ENCODE measurements around the gene IQCM. TPM values are rescaled to one million over a fixed set of nuclear protein-coding genes. Genes with fewer than 3 reads are reported as not detected.

The IQCM gene
- total RNA-seq, 3 donors from 2014 or later: not detected

DNA sequence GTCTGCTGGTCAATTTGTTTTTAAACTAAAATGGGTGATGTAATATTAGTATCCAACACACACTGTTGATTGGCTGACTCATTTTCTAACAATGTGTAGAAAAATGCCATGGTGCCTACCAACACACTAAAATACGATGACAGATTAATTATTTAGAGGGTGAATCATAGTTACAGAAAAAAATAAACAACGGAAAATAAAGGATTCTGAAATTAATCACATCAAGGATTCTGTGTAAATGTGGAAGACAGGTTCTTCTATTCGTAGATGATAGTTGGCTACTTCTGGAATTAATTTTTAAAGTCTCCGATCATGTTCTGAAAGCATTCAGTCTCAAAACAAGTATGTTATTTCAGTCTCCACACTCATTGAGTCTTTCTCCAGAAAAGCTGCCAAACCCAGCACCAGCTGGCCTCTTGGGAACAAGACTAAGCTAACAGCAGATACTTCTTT is 8.2 kb upstream of the IQCM start:
- no peak for DNase-seq (ENCODE audit: low spot score in 2 of 2)
- no peaks in the 10 kb centered on the region for H3K36me3 ChIP-seq
- H3K27me3 ChIP-seq: no peaks in the 10 kb centered on the region
- H3K4me1 ChIP-seq: no peaks in the 10 kb centered on the region
- no peaks in the 10 kb centered on the region for H3K9me3 ChIP-seq
- no peak overlapping the region for H3K27ac ChIP-seq
- no peak overlapping the region for H3K4me3 ChIP-seq
- TF ChIP-seq POLR2A (IDR thresholded peaks at IDR 0.05) (no peak), POLR2AphosphoS5 (IDR thresholded peaks at IDR 0.05) (no peak)
- TF ChIP-seq, protein P1, sequence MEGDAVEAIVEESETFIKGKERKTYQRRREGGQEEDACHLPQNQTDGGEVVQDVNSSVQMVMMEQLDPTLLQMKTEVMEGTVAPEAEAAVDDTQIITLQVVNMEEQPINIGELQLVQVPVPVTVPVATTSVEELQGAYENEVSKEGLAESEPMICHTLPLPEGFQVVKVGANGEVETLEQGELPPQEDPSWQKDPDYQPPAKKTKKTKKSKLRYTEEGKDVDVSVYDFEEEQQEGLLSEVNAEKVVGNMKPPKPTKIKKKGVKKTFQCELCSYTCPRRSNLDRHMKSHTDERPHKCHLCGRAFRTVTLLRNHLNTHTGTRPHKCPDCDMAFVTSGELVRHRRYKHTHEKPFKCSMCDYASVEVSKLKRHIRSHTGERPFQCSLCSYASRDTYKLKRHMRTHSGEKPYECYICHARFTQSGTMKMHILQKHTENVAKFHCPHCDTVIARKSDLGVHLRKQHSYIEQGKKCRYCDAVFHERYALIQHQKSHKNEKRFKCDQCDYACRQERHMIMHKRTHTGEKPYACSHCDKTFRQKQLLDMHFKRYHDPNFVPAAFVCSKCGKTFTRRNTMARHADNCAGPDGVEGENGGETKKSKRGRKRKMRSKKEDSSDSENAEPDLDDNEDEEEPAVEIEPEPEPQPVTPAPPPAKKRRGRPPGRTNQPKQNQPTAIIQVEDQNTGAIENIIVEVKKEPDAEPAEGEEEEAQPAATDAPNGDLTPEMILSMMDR (IDR thresholded peaks at IDR 0.05): no peak
- intact Hi-C loops (cut with DNase I; ENCODE audit: low total_unique reads): no loop called here

DNA sequence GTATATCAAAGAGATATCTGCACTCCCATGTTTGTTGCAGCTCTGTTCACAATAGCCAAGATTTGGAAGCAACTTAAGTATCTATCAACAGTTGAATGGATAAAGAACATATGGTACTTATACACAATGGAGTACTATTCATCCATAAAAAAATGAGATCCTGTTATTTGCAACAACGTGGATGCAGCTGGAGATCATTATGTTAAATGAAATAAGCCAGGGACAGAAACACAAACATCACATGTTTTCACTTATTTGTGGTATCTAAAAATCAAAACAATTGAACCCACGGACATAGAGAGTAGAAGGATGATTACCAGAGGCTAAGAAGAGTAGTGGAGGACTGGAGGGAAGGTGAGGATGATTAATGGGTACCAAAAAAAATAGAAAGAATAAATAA is 14.2 kb downstream of the IQCM start:
- DNase-seq (ENCODE audit: low spot score in 2 of 2): no peak
- no peaks in the 10 kb centered on the region for H3K27me3 ChIP-seq
- H3K27ac ChIP-seq: no peak overlapping the region
- intact Hi-C loops (cut with DNase I; ENCODE audit: low total_unique reads): no loop called here
- no peak for TF ChIP-seq POLR2AphosphoS5 (IDR thresholded peaks at IDR 0.05)
- TF ChIP-seq POLR2A (IDR thresholded peaks at IDR 0.05): no peak
- H3K4me3 ChIP-seq: no peak overlapping the region
- no peaks in the 10 kb centered on the region for H3K4me1 ChIP-seq
- H3K36me3 ChIP-seq: no peaks in the 10 kb centered on the region
- H3K9me3 ChIP-seq: peaks cover 0 to 8% of the 10 kb centered on the region in 2 donors

DNA sequence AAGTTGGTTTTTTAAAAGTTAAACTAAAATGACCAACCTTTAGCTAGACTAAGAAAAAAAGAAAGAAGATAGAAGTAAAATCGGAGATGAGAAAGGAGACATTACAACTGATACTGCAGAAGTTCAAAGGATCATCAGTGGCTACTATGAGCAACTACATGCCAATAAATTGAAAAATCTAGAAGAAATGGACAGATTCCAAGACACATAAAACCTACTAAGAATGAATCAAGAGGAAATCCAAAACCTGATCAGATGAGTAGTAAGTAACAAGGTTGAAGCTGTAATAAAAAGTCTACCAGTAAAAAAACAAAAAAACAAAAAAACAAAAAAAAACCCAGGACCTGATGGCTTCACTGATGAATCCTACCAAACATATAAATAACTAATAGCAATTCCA is 16.1 kb downstream of the IQCM start:
- Histone ChIP-seq H3K27ac (no peak overlapping the region), H3K4me1 (no peaks in the 10 kb centered on the region), H3K36me3 (no peaks in the 10 kb centered on the region), H3K27me3 (no peaks in the 10 kb centered on the region), H3K4me3 (no peak overlapping the region), H3K9me3 (peaks cover 0 to 8% of the 10 kb centered on the region in 2 donors)
- intact Hi-C loops (cut with DNase I; ENCODE audit: low total_unique reads): no loop called here
- TF ChIP-seq, protein P1 (IDR thresholded peaks at IDR 0.05): no peak
- TF ChIP-seq POLR2AphosphoS5 (IDR thresholded peaks at IDR 0.05): no peak
- TF ChIP-seq POLR2A (IDR thresholded peaks at IDR 0.05): no peak
- no peak for DNase-seq (ENCODE audit: low spot score in 2 of 2)

DNA sequence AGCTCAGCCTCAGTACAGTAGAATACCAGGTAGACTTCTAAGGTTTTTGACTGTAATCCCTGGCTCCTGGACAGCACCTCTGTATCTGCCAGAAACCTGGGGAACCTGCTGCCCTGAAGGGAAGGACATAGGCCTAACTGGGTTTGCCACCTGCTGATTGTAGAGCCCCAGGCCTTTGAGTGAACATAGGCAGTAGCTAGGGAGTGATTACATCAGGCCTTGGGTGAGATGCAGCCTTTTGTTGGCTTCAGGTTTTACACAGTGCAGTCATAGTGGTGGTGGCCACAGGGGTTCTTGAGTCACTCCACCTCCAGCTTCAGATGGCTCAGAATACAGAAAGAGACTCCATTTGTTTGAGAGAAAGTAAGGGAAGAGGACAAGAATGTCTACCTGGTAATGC is 19.3 kb downstream of the IQCM start:
- intact Hi-C loops (cut with DNase I; ENCODE audit: low total_unique reads): no loop called here
- no peak for TF ChIP-seq POLR2AphosphoS5 (IDR thresholded peaks at IDR 0.05)
- TF ChIP-seq, protein P1 (IDR thresholded peaks at IDR 0.05): no peak
- no peak for TF ChIP-seq POLR2A (IDR thresholded peaks at IDR 0.05)
- no peaks in the 10 kb centered on the region for H3K9me3 ChIP-seq
- H3K4me1 ChIP-seq: no peaks in the 10 kb centered on the region
- no peak overlapping the region for H3K27ac ChIP-seq
- H3K27me3 ChIP-seq: no peaks in the 10 kb centered on the region
- no peaks in the 10 kb centered on the region for H3K36me3 ChIP-seq
- DNase-seq (ENCODE audit: low spot score in 2 of 2): no peak
- no peak overlapping the region for H3K4me3 ChIP-seq

DNA sequence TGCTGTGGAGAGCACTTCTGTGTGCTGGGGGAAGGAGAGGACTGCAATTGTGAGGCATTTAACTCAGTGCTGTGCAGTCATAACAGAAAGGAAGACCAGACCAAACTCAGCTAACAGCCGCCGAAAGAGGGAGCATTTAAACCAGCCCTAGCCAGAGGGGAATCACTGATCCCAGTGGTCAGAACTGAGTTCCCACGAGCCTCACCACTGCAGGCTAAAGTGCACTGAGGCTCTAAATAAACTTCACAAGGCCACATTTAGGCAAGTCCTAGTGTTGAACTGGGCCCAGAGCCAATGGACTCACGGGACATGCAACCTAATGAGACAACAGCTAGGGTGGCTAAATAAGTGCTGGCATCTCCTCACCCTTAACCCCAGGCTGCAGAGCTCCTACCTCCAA is 20.4 kb downstream of the IQCM start:
- no peak overlapping the region for H3K27ac ChIP-seq
- no peaks in the 10 kb centered on the region for H3K36me3 ChIP-seq
- H3K4me1 ChIP-seq: no peaks in the 10 kb centered on the region
- intact Hi-C loops (cut with DNase I; ENCODE audit: low total_unique reads): no loop called here
- H3K27me3 ChIP-seq: no peaks in the 10 kb centered on the region
- TF ChIP-seq POLR2AphosphoS5 (IDR thresholded peaks at IDR 0.05) (no peak), POLR2A (IDR thresholded peaks at IDR 0.05) (no peak)
- TF ChIP-seq, protein P1 (IDR thresholded peaks at IDR 0.05): no peak
- DNase-seq (ENCODE audit: low spot score in 2 of 2): no peak
- no peak overlapping the region for H3K4me3 ChIP-seq
- H3K9me3 ChIP-seq: no peaks in the 10 kb centered on the region

DNA sequence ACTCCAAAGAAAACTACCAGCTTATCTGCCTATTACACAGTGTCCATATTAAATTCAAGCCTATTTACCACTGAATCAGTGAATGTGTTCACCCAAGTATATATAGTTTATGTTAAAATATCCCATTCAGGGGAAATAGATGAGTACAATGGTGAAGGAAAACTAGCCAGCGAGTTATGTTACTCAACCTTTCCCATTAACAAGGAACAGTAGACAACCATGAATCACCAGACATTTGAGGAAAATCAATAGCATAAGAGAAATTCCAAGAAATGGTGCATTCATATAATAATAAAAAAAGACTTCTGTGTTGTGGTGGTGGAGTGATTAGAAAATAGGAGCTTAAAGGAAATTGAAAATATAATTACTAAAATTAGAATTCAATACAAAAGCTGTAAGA is 21.3 kb downstream of the IQCM start:
- no peak for DNase-seq (ENCODE audit: low spot score in 2 of 2)
- TF ChIP-seq, protein P1 (IDR thresholded peaks at IDR 0.05): no peak
- TF ChIP-seq POLR2A (IDR thresholded peaks at IDR 0.05) (no peak), POLR2AphosphoS5 (IDR thresholded peaks at IDR 0.05) (no peak)
- intact Hi-C loops (cut with DNase I; ENCODE audit: low total_unique reads): no loop called here
- no peak overlapping the region for H3K27ac ChIP-seq
- H3K4me3 ChIP-seq: no peak overlapping the region
- no peaks in the 10 kb centered on the region for H3K9me3 ChIP-seq
- no peaks in the 10 kb centered on the region for H3K4me1 ChIP-seq
- H3K36me3 ChIP-seq: no peaks in the 10 kb centered on the region
- H3K27me3 ChIP-seq: no peaks in the 10 kb centered on the region

Data from breast epithelium (tissue), 4 donors.